HG02981 (cell line): ENCODE data around the gene NR6A1.

Experiments
- ATAC-seq: cut with Tn5 transposase; IDR thresholded peaks from one replicate; pipeline ENCODE4 v1.9.1; 2021; ENCODE audit warnings: mild to moderate bottlenecking, moderate library complexity; ENCODE audit not compliant: unreplicated experiment

The NR6A1 gene

DNA sequence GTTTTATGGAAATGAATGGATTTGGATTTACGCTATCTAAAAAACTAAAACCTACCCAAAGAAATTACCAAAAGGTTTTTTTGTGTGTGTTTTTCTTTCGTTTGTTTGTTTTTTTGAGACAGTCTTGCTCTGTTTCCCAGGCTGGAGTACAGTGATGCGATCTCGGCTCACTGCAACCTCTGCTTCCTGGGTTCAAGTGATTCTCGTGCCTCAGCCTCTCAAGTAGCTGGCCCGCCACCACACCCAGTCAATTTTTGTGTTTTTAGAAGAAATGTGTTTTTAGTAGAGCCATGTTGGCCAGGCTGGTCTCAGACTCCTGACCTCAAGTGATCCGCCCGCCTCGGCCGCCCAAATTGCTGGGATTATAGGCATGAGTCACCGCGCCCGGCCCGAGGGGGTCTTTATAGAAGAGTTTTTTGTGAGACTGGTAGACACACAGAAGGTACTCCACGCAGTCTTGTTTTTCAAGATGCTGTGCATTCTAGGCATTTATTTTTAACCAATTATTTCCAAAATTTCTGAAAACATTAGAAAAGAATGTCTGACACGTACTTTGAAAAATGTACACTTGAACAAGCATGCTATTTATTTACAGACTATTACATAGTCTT, 75.7 kb downstream of the NR6A1 start:
- no peak for ATAC-seq

DNA sequence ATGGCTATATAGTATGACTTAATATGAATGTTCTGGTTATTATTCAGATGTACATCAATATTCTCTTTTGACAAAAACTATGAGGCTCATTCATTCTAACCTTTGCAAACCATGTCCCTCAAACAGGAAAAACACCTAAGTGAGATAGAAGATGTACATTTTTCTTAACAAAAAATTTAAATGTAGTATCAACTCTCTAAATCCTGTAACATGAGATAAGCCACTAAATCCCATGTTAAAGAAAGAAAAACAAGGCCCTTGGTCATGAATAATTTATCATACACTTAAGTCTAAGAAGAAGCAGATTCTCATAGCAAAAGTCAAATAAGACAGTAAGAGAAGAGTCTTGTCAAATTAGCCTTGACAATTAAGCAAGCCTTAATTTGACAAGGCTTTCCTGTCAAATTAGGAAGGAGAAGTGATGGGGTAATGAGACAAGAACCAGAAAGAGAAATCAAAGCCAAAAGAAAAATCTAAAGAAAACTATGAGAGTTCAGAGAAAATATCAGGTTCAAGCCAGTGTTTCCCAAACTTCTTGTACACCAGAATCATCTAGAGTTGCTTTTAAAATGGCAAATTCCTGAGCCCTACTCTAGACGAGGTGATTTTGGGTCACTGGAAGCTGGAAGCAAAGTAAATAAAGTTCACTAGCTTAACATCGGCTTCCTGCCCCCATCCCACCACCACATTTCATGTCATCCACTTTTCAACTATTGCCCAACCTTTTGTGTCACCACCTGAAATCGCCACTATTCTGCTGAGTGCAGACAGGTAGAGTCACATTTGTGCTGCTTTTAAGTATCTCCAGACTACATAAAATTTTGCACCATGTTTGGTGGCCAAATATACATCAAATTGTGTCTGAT, 76.5 kb downstream of the NR6A1 start:
- ATAC-seq, result no peak

DNA sequence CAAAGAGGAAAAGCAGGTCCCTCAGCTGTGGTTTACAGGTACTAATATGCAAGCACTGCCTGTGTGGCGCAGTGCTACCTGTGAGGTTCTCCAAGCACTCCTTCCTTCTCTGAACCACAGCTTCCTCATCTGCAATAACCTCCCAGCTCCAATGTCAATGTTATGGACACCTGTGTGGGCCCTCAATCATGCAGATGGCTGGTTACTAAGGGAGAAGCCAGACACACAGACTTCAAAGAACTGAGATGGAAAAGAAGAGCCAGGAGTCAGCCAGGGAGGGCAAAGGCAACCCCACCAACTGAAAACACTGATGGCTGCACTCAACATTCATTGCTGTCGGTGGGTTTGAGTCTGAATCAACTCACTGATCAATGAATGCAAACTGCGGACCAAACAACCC, 77.7 kb downstream of the NR6A1 start:
- ATAC-seq, result no peak

DNA sequence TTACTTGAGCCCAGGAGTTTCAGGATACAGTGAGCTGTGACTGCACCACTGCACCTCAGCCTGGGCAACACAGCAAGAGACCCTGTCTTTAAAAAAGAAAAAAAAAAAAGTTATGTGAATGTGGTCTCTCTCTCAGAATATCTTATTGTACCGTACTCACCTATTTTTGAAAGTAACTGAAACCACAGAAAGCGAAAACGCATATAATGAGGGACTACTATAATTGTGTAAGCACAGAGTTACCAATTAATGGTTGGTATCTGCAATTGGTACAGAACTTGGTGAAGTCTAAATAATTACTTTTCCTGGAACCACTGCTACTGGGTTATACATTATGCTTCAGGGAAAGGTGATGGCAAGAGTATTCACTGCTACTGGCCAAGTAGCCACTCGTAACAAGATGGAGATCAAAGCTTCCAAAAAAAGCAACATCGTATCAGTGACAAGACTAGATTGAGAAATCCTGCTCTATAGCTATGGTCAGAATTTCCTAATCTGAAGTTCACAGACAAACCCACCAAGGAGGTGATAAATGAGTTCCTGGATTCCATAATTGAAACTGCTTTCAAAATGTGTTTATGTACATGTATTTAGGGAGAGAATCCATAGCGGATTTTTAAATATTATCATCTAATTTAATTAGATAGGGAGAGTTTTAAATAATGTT, 82.7 kb downstream of the NR6A1 start:
- ATAC-seq, result no peak

DNA sequence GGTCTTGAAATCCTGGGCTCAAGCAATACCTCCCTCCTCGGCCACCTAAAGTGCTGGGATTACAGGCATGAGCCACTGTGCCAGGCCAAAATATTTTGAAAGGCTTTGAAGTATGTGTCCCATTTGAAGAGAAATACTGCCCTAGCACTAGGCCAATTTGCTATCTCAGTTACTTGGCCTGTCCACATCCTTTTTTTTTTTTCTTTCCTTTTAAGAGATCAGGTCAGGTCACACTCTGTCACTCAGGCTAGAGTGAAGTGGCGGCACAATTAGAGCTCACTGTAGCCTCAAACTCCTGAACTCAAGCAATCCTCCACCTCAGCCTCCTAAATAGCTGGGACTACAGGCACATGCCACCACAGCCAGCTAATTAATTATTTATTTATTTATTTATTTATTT, 84.2 kb downstream of the NR6A1 start:
- no peak for ATAC-seq

DNA sequence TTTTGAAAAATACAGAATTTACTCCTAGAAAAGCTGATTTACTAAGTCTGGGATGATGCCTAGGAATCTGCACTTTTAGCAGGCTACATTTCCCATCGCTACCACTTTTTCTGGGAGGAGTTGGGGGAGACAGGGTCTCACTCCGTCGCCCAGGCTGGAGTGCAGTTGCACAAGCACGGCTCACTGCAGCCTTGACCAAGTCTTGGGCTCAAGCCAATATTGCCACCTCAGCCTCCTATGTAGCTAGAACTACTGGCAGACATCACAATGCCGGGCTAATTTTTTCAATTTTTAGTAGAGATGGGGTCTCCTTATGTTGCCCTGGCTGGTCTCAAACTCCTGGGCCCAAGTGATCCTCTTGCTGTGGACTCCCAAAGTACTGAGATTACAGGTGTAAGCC, 85.9 kb downstream of the NR6A1 start:
- ATAC-seq, result no peak

DNA sequence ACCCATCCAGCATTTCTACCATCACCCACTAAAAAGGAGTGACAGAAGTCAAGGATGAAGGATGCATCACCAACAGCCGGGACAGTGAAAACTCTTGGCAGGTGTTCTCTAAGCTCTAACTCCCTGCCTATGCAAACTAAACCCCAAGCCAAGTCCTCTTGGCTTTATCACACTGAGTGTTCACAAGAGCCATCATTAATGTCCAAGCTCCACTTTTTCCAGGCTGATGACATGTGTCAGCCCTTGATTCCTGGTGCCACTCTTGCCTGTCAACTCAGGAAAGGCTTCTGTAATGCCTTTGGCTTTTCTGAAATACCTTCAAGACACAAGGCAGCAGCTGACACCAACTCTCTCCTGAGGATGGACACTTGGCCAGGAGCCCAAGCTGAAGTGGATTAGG, 86.9 kb downstream of the NR6A1 start:
- ATAC-seq, result no peak

DNA sequence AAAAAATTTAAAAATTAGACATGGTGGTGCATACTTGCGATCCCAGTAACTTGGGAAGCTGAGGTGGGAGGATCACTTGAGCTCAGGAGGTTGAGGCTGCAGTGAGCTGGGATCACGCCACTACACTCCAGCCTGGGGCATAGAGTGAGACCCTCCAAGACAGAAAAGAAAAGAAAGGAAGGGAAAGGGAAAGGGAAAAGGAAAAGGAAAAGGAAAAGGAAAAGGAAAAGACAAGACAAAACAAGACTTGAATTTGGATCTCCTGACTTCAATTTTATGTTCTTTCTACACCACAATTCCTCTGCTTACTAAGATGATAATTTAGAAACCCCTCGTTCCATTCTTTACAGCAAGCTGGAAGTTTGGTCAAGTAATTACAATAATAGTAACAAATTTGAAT, 88.1 kb downstream of the NR6A1 start:
- no peak for ATAC-seq

DNA sequence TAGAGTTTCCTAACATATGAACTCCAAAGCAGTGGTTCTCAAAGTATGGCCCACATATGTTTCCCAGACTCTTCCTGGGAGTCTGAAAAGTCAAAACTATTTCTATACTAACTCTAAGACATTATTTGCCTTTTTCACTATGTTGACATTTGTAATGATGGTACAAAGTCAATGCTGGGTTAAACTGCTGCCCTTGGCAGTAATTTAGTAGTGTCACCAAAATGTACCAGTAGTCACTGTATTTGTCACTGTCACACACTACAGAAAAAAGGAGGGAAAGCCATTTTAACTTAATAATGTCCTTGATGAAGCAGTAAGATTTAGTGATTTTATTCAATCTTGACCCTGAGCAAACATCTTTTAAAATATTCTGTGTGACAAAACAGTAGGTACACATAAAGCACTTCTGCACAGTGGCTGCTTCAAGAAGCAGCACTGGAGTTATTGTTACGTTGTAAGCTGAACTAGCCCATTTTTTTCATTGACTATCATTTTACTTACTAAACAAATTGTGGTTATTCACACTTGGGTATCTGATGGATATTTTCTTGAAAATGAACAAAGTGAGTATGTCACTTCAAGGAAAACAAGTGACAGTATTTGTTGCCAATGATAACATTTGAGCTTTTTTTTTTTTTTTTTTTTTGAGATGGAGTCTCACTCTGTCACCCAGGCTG, 90.3 kb downstream of the NR6A1 start:
- ATAC-seq, result no peak

DNA sequence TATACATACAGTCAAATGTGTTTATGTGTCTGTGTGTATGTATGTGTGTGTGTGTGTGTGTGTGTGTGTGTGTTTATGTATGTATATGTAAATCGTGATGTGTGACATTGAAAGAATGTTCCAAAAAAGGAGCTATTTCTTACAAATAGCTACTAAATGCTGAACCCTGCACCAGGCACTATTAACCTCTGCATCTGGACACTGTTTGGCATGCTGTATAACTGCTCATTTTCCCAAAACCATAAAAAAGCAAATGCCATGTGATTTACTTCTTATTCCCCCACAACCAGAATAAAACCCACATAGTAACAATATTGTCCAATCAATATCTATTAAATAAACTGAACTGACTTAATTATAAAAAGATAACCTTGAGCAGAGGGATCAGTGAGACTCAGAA, 91.1 kb downstream of the NR6A1 start:
- no peak for ATAC-seq

DNA sequence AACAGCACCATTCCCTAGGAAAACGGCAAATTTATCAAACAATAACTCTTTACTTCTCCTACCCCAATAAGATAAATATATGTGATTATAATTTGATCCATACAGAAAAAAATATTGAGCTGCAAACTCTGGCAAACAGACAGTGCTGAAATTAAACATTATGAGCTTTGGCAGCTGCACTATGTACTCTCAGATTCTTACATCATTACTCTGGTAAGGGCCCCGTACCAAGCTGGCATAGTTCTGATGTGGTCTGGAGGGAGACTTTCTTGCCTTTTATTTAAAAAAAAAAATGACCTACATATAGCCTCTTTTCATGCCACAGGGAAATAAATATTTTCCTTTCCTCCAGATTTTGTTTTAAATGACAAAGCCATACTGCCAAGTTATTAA, 95.0 kb downstream of the NR6A1 start:
- no peak for ATAC-seq

DNA sequence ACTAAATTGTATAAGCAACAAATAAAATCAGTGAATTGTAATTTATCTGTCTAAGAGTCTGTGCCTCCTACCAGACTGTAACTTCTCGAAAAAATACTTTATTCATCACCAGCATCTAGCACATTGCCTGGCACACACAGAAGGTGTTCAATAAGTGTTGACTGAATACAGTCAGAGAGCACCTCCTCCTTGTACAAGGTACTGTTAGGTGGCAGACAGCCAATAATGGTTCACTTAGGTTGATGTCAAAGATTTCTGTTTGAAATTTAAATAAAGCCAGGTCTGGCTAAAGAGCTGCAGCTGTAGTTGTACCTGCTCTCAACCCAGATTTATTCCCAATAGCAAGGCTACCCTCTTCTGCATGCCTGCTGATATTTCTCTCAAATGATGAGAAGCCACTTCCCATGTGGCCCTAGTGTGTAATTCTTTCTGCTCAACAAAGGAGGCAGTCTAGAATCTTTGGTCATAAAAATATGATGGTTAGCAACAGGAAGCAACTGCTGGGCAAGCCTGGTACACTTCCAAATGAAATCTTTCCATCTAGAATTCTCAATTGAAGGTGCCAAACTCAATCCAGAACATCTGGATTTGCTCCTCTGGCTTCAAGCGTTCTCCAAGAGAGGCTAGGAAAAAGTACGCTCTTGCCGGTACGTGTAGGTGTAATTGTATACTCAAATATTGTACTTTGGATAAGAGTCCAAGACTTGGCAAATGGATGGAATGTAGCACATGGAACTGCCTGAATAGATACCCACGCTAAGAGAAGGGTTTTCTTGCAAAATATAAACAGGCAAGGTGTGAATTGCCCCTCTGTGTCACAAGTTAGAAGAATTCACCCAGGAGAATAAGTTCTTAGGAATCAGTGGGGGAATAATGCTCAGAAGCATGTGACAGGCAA, 95.6 kb downstream of the NR6A1 start:
- ATAC-seq, result no peak

DNA sequence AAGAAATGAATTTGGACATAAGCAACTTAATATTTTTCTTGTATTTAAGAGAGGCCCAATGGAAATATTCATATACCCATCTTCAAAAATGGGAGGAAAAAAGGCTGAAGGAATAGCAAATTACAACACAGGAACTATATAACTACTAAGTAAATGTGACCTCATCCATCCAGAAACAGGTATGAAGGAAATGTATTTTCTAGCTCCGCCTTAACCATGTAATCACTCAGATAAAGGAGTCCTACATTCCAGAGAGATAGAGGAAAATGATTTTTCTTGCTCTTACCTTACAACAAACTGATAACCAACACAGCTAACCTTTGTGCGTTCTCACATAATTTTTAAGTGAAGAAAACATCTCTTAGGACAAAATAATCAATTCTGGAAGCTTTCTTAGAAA, 96.5 kb downstream of the NR6A1 start:
- no peak for ATAC-seq

DNA sequence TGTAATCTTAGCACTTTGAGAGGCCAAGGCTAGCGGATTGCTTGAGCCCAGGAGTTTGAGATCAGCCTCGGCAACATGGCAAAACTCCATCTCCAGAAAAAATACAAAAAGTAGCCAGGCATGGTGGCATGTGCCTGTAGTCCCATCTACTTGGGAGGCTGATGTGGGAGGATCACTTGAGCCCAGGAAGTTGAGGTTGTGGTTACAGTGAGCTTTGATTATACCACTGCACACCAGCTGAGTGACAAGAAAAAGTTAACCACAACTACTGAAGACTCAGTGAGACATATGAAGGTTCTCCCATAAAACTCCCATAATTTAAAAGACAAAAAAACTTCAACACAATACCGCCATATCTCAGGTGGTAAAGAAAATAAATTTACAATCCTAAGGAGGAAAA, 98.0 kb downstream of the NR6A1 start:
- ATAC-seq, result no peak

DNA sequence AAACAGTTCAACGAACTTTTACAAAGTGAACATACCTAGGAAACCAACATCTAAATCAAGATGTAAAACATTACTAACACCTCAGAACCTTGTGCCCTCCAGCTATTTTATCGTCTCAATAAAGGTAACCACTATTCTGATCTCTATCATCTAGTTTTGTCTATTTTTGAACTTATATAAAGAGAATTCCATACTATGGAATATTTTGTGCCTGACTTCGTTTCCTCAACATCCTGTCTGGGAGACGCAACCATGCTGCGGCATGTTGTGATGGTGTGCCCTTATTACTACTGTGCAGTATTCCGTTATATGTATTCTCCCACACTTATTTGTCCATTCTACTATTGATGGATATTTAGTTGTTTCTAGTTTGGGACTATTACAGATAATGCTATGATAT, 99.2 kb downstream of the NR6A1 start:
- no peak for ATAC-seq

DNA sequence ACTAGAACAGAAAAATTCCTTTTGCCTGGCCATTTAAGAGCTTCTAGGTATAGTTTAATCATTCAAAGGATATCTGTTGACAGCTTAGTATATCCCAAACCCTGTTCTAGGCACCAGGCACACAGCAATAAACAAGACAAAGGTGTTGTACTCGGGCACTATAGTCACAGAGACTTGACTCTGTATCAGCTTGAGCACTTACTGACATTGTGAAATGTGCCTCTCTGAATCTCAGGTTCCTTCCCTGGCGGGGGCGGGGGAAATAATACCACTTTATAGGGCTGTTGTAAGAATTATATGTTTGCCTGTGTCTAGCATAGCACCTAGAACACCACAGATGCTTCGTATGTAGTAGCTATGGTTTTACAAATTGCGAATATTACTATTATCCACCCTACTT, 104.5 kb downstream of the NR6A1 start:
- no peak for ATAC-seq

DNA sequence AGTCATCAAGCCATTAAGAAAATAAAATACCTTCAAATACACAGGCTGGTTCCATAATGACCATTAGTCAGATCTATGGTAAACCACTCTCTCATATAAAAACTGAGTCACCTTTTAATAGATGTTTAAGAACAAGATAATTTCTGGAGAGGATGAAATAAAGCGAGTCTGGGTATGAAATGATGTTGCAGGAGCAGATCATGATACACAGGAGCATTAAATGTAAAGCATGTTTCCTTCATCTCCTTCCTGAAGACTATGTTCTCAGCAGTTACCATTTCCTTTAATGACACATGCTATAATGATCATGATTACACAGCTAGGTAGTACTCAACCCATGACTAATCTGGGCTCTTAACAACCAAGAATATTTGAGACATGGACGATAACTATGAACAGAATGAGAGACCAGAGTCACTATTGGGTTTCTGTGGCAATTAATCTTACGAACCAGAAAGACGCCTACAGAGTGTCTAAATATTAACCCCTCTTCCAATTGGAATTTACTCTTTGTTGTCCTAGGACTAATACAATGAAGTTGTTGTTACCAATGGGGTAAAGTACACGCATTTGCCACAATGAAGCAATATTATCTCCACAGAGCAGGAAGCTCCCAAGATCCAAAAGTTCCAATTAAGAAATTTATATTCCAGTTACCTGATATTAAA, 105.6 kb downstream of the NR6A1 start:
- no peak for ATAC-seq

DNA sequence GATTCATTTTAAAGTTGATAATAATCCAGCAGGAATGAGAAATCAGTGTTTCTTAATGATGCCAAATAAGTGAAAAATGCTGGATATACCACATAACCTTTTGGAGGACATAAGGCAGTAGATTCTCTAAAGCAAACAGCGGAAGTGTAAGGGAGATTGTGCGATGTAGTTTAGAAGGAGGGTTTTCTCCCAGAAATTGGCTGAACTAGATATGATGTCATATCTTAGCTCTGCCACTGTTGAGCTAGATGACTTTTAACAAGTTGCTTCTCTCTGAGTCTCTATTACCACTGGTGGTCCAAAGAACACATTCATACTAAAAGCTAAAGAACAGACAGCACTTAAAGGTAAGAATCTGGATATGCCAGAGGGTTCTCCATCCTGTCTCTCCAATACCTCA, 107.0 kb downstream of the NR6A1 start:
- no peak for ATAC-seq

DNA sequence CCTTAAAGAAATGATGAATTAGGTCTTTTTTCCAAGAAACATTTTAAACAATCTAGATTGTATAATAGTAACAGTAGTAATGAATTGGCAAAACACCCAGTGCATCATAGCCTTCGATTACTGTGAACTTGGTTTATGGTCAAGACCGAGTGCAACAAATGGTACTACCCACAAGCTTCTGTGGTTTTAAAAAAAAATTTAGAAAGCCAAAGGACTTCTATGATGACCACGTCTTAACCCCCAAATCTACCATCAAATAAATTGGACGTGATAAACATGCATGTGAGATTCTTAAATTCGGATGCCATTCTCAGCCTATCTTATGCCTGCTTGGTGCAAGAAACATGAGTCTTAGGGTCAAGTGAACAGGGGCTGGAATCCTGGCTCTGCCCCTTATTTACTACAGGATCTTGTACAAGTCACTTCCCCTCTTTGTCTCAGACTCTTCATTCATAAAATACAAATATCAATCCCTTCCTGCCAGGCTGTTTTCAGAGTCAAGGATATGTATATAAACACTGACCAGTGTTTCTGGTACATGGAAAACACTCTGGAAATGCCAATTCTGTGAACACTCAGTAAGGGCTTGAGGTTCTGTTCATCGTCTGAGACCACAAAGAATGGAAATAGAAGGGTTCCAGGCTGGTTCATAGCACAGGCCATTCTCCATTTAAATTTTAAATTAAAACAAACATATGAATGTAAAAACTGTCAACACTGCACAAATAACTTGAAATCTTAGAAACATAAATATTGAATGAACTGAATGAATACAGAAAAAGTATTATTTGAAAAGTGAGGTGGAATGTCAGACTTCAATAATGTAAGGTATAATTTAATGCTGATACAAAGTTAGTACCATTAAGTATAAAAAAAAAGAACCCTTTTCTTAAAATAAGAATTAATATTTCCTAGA, 107.8 kb downstream of the NR6A1 start:
- no peak for ATAC-seq
